HEK293 (cell line): ENCODE measurements around the gene EDC3.

Experiments used
- CTCF ChIP-seq: fragments of 450-650 bp; formaldehyde crosslinking; IDR thresholded peaks from 2 replicates; pipeline ENCODE4 v1.5.1; 2016; ENCODE audit warnings: missing biosample characterization, missing genetic modification characterization
- KLF10 ChIP-seq: fragments of 450-650 bp; IDR thresholded peaks from 2 replicates; pipeline ENCODE4 v1.5.1; 2018; ENCODE audit warnings: missing biosample characterization, mild to moderate bottlenecking, missing genetic modification characterization
- MYNN ChIP-seq: fragments of 450-650 bp; formaldehyde crosslinking; IDR thresholded peaks from 2 replicates; pipeline ENCODE4 v1.5.1; 2016; ENCODE audit warnings: missing biosample characterization, missing genetic modification characterization, borderline replicate concordance
- OVOL3 ChIP-seq: fragments of 450-650 bp; formaldehyde crosslinking; IDR thresholded peaks from 2 replicates; pipeline ENCODE4 v1.5.1; 2016; ENCODE audit warnings: missing biosample characterization, missing genetic modification characterization
- PRDM6 ChIP-seq: fragments of 450-650 bp; formaldehyde crosslinking; IDR thresholded peaks from 2 replicates; pipeline ENCODE4 v1.5.1; 2017; ENCODE audit warnings: missing biosample characterization, missing genetic modification characterization
- ZNF140 ChIP-seq: fragments of 450-650 bp; formaldehyde crosslinking; IDR thresholded peaks from 2 replicates; pipeline ENCODE4 v1.5.1; 2016; ENCODE audit warnings: missing biosample characterization, missing genetic modification characterization
- ZNF274 ChIP-seq, 2 experiments: fragments of 200-500 bp in 1 of 2; fragments of 450-650 bp in 1 of 2; sonication (Bioruptor generic) in 1 of 2; formaldehyde crosslinking in 1 of 2; IDR thresholded peaks; 2 replicates each; pipeline versions ENCODE4 v1.5.1 to v1.6.1; 2014 to 2016; ENCODE audit warnings: borderline replicate concordance in 1 of 2, inconsistent platforms in 1 of 2, low read length in 1 of 2, missing biosample characterization in 1 of 2, missing genetic modification characterization in 1 of 2
- ZNF341 ChIP-seq: fragments of 450-650 bp; formaldehyde crosslinking; IDR thresholded peaks from 2 replicates; pipeline ENCODE4; 2016; ENCODE audit warnings: low read depth, missing biosample characterization, missing genetic modification characterization

GRCh38 chr15:74615508-74616365 lies 80.1 kb downstream of the EDC3 start, which contains the start of gene CLK3:
- TF ChIP-seq ZNF341 (peak; percentile 75), CTCF (tag by site-specific recombination) (no peak), OVOL3 (tag by site-specific recombination) (no peak), ZNF274 (IDR thresholded peaks at IDR 0.05; ENCODE audit: low read length) (no peak), ZNF274 (tag by site-specific recombination; IDR thresholded peaks at IDR 0.05; ENCODE audit: borderline replicate concordance) (no peak), KLF10 (peak; percentile 96), MYNN (tag by site-specific recombination) (no peak), ZNF140 (tag by site-specific recombination) (no peak), PRDM6 (tag by site-specific recombination) (no peak)
